Measurements from ENCODE around the gene FLT3. TPM values are rescaled to one million over a fixed set of nuclear protein-coding genes. Genes with fewer than 3 reads are reported as not detected.

FLT3 gene
- total and polyA plus RNA-seq, 2 donors (not counting 1 experiment from before 2014, with no cell fraction given) = 0.13 to 0.42 TPM

GRCh38 chr13:27965740-27966640 is 134.4 kb downstream of the FLT3 start:
- no peak for ATAC-seq (ENCODE audit: low read depth)
- ChIA-PET CTCF (interaction anchor here (1.1 to 2.2 kb wide), 2 partner anchors 12 to 139 kb away, joined by 4 to 12 read pairs; no protein-coding TSS in a partner anchor), POLR2A (no interaction called here)
- intact Hi-C loops (cut with micrococcal nuclease) = loop anchor here (5.0 kb wide), 1 partner anchor 44 kb away; no protein-coding TSS in a partner anchor
- WGBS (ENCODE audit: insufficient coverage) = 16% methylated on average over 34 of the region's 45 CpGs
- peak overlapping the region; percentile 11 for H3K9ac ChIP-seq (ENCODE audit: low read length)
- Mint-ChIP-seq H3K27ac (peak overlapping the region; percentile 26), H3K9me3 (ENCODE audit: insufficient read depth) (no peaks in the 10 kb centered on the region), H3K4me1 (peaks cover 41% of the 10 kb centered on the region), H3K27me3 (peaks cover 79% of the 10 kb centered on the region), H3K4me3 (peak overlapping the region; percentile 65)
- peaks cover 47 to 59% of the 10 kb centered on the region in 2 donors for H3K4me1 ChIP-seq (ENCODE audit: control insufficient read depth in 2 of 2, insufficient read depth in 2 of 2, low read length in 2 of 2)
- H2AFZ ChIP-seq (ENCODE audit: insufficient read depth, low read depth, low read length, poor library complexity, severe bottlenecking) = peak overlapping the region; percentile 19
- peak overlapping the region; percentile 78 for H3K4me2 ChIP-seq (replicated peaks; ENCODE audit: low read depth, low read length, poor library complexity, severe bottlenecking)
- DNase-seq = peak; percentile 38
- H3K27me3 ChIP-seq (replicated peaks in 1 of 4; ENCODE audit: control extremely low read depth in 1 of 4, control insufficient read depth in 3 of 4, insufficient read depth in 4 of 4, low read length in 3 of 4) = peaks cover 0 to 92% (median 70%) of the 10 kb centered on the region in 4 experiments
- H3K9me3 ChIP-seq (ENCODE audit: control extremely low read depth in 1 of 3, control insufficient read depth in 2 of 3, insufficient read depth in 1 of 3, low read length in 2 of 3) = peaks cover 0 to 52% (median 0%) of the 10 kb centered on the region in 3 donors
- no peak overlapping the region for H3K4me3 ChIP-seq (ENCODE audit: control extremely low read depth in 1 of 5, extremely low read depth in 1 of 5, insufficient read depth in 1 of 5, low read depth in 2 of 5, low read length in 4 of 5)
- H3K36me3 ChIP-seq (replicated peaks in 1 of 2; ENCODE audit: control extremely low read depth in 1 of 2, control insufficient read depth in 1 of 2, extremely low read depth in 1 of 2, insufficient read depth in 2 of 2, low read length in 1 of 2) = no peaks in the 10 kb centered on the region
- peak; percentile 71 for TF ChIP-seq EZH2 (IDR thresholded peaks at IDR 0.05; ENCODE audit: borderline replicate concordance, insufficient read depth, low read depth, low read length, poor library complexity, severe bottlenecking)
- no peak for TF ChIP-seq CTCF (IDR thresholded peaks at IDR 0.05)
- no peak overlapping the region for H3K27ac ChIP-seq (ENCODE audit: low read length in 2 of 2)
- H3K79me2 ChIP-seq (ENCODE audit: control insufficient read depth, insufficient read depth, low read length) = no peaks in the 10 kb centered on the region
- no peaks in the 10 kb centered on the region for H4K20me1 ChIP-seq (ENCODE audit: control insufficient read depth, insufficient read depth, low read length, poor library complexity, severe bottlenecking)

GRCh38 chr13:27965343-27965739 is 135.0 kb downstream of the FLT3 start:
- H3K79me2 ChIP-seq (ENCODE audit: control insufficient read depth, insufficient read depth, low read length) = no peaks in the 10 kb centered on the region
- H3K9me3 ChIP-seq (ENCODE audit: control extremely low read depth in 1 of 3, control insufficient read depth in 2 of 3, insufficient read depth in 1 of 3, low read length in 2 of 3) = peaks cover 0 to 50% (median 0%) of the 10 kb centered on the region in 3 donors
- H4K20me1 ChIP-seq (ENCODE audit: control insufficient read depth, insufficient read depth, low read length, poor library complexity, severe bottlenecking) = no peaks in the 10 kb centered on the region
- peaks cover 0 to 92% (median 66%) of the 10 kb centered on the region in 4 experiments for H3K27me3 ChIP-seq (replicated peaks in 1 of 4; ENCODE audit: control extremely low read depth in 1 of 4, control insufficient read depth in 3 of 4, insufficient read depth in 4 of 4, low read length in 3 of 4)
- ChIA-PET POLR2A (no interaction called here), CTCF (interaction anchor here (1.1 to 2.2 kb wide), 2 partner anchors 11 to 139 kb away, joined by 4 to 12 read pairs; no protein-coding TSS in a partner anchor)
- no peak for TF ChIP-seq CTCF (IDR thresholded peaks at IDR 0.05)
- H3K4me1 Mint-ChIP-seq = peaks cover 42% of the 10 kb centered on the region
- ATAC-seq (ENCODE audit: low read depth) = no peak
- H2AFZ ChIP-seq (ENCODE audit: insufficient read depth, low read depth, low read length, poor library complexity, severe bottlenecking) = no peak overlapping the region
- H3K27ac ChIP-seq (ENCODE audit: low read length in 2 of 2) = no peak overlapping the region
- H3K4me1 ChIP-seq (ENCODE audit: control insufficient read depth in 2 of 2, insufficient read depth in 2 of 2, low read length in 2 of 2) = peaks cover 47 to 59% of the 10 kb centered on the region in 2 donors
- no peak overlapping the region for H3K27ac Mint-ChIP-seq
- peaks cover 75% of the 10 kb centered on the region for H3K27me3 Mint-ChIP-seq
- no peaks in the 10 kb centered on the region for H3K9me3 Mint-ChIP-seq (ENCODE audit: insufficient read depth)
- intact Hi-C loops (cut with micrococcal nuclease) = loop anchor here (5.0 kb wide), 1 partner anchor 43 kb away; no protein-coding TSS in a partner anchor
- H3K4me2 ChIP-seq (replicated peaks; ENCODE audit: low read depth, low read length, poor library complexity, severe bottlenecking) = no peak overlapping the region
- no peak overlapping the region for H3K4me3 Mint-ChIP-seq
- no peak for DNase-seq
- H3K36me3 ChIP-seq (replicated peaks in 1 of 2; ENCODE audit: control extremely low read depth in 1 of 2, control insufficient read depth in 1 of 2, extremely low read depth in 1 of 2, insufficient read depth in 2 of 2, low read length in 1 of 2) = no peaks in the 10 kb centered on the region
- no peak overlapping the region for H3K9ac ChIP-seq (ENCODE audit: low read length)
- 82% methylated on average over 2 of the region's 7 CpGs for WGBS (ENCODE audit: insufficient coverage)
- no peak overlapping the region for H3K4me3 ChIP-seq (ENCODE audit: control extremely low read depth in 1 of 5, extremely low read depth in 1 of 5, insufficient read depth in 1 of 5, low read depth in 2 of 5, low read length in 4 of 5)
